OCI-M2 (cell line): ENCODE measurements around the gene LRRC49.

ENCODE experiments used
- DNase-seq: peaks from one replicate; lab custom pipeline; 2025; ENCODE audit not compliant: unreplicated experiment; lab: John Stamatoyannopoulos, UW

The LRRC49 gene

GRCh38 chr15:71085809-71086208 is 193.2 kb downstream of the LRRC49 start:
- no peak for DNase-seq

DNA sequence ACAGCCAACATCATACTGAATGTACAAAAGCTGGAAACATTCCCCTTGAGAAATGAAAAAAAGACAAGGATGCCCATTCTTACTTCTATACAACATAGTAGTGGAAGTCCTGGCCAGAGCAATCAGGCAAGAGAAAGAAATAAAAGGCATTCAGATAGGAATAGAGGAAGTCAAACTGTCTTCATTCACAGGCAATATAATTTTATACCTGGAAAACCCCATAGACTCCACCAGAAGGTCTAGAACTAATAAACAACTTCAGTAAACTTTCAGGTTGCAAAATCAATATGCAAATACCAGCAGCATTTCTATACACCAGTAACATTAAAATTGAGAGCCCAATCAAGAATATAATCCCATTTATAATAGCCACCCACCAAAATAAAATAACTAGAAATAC is 195.5 kb downstream of the LRRC49 start:
- DNase-seq, result no peak

DNA sequence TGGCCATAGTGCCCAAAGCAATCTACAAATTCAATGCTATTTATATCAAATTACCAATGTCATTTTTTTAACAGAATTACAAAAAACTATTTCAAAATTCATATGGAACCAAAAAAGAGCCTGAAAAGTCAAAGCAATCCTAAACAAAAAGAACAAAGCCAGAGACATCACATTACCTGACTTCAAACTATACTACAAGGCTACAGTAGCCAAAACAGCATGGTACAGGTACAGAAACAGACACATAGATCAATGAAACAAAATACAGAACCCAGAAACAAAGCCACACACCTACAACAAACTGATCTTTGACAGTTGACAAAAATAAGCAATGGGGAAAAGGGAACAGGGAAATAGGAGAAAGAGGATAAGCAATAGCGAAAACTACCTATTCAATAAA is 196.1 kb downstream of the LRRC49 start:
- no peak for DNase-seq

- DNase-seq, result no peak
Measured at GRCh38 chr15:71089801-71090200, 197.2 kb downstream of the LRRC49 start.

DNA sequence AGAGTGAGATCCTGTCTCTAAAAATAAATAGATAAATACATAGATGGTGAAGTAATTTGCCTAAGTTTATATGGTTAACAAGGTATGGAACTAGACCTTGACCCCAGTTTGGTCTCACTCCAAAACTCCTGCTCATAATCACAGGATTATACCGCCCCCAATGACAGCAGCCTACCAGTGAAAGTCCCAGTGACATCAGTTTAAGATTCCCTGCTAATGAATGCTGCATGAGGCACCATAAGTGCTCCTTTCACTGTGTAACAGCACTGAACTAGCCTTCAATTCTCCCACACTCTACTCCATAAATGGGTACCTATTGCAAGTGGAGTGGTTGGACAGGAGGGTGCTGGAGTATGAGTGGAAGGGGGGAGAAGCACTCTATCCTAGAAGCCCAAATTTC is 199.0 kb downstream of the LRRC49 start:
- no peak for DNase-seq

DNA sequence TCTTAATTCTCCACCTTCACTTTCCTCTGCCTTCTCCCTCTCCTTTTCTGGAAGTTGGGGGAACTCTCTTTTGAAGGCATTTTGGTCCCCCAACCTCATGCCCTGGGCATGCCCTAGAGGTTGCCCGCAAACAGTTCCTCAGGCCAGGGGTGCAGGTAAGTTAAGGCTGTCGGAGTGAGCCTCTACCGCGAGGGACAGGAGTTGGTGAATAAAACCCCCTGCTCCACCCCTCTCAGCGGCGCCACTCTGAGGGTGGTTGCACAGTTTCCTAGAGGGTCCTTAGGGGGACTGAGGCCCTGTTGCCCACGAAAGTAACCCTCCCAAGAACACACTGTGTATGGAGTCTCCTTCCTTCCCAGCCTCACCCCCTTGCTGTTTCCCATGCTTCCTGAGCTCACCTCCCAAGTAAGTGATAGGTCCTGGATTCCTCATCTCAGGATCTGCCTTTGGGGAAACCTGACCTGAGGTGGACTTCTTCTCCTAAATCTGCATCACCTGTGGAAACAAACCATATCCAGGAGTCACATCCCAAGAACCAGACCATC is 199.5 kb downstream of the LRRC49 start:
- DNase-seq, result no peak

- DNase-seq, result no peak
Measured at GRCh38 chr15:71093054-71094024, 200.7 kb downstream of the LRRC49 start.

DNA sequence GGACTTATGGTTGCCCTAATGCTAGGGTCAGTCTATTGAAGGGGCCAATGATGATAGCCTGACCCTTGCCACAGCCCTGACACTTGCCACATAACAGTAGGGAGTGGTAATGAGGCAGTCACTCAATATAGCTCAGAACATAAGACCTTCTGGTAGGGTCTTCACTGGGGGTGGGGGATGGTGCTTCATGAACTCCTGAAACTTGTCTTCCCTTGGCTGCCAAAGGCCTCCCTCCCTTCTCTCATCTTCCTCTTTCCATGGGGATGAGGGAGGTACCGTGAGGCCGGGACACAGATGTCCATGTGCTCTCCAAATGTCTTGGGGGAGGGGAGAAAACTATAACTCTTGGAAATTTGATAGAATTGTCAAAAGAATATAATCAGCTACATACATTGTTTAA is 201.5 kb downstream of the LRRC49 start:
- DNase-seq, result no peak

- DNase-seq, result no peak
Measured at GRCh38 chr15:71096676-71097075, 204.1 kb downstream of the LRRC49 start.

- DNase-seq, result no peak
Measured at GRCh38 chr15:71097890-71098289, 205.3 kb downstream of the LRRC49 start.

GRCh38 chr15:71098920-71099319 is 206.3 kb downstream of the LRRC49 start:
- DNase-seq, result no peak
